Activated CD8-positive, alpha-beta memory T cell treated with anti-CD3 and anti-CD28 coated beads for 36 hours (primary cell): ENCODE data around the gene CCNDBP1. TPM values are rescaled to one million over a fixed set of nuclear protein-coding genes. Genes with fewer than 3 reads are reported as not detected.

ENCODE experiments used
- CTCF ChIA-PET: fragments of 350-600 bp; sonication (Branson Sonifier 250); formaldehyde crosslinking; loops from one replicate; lab custom pipeline; 2021; ENCODE audit warnings: antibody characterized with exemption; lab: Charles Lee
- POLR2A ChIA-PET: fragments of 350-600 bp; sonication (Branson Sonifier 250); formaldehyde crosslinking; loops from one replicate; lab custom pipeline; 2021; ENCODE audit warnings: antibody characterized with exemption; lab: Charles Lee
- total RNA-seq, 2 experiments: library from RNA; stranded (reverse); gene quantifications; one replicate each; pipeline ENCODE4 v1.2.3, GENCODE V29; 2021

CCNDBP1 gene
- total RNA-seq, 2 experiments from 2014 or later = 48.1 to 51.6 TPM

DNA sequence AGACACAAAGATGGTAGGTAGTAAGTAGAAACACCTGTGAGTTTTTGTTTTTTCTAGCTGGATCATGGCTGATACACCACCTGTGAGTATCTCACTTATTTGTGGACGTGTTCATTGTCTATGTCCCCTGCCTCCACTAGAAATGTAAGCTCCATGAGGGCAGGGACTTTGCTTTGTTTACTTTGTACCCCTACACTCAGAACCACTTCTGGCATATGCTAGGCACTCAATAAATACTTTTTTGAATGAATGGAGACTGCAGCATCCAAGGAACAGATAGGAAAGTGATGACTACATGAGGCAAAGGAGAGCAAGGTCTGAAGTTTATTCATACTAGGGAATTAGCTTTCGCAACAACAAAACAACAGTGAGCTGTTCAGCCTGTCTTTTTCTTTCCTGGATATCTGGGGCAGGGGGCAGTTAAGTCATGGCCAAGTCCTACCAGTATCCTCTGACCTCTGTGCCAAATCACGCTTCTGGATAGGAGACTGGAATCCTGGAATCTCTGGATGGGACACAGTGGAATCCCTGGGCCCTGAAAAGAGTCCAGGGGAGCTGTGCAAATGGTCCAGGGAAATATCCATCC is 47.2 kb downstream of the CCNDBP1 start:
- ChIA-PET CTCF (interaction anchor here (2.9 kb wide), 1 partner anchor 53 kb away, joined by 11 read pairs; no protein-coding TSS in a partner anchor), POLR2A (no interaction called here)

DNA sequence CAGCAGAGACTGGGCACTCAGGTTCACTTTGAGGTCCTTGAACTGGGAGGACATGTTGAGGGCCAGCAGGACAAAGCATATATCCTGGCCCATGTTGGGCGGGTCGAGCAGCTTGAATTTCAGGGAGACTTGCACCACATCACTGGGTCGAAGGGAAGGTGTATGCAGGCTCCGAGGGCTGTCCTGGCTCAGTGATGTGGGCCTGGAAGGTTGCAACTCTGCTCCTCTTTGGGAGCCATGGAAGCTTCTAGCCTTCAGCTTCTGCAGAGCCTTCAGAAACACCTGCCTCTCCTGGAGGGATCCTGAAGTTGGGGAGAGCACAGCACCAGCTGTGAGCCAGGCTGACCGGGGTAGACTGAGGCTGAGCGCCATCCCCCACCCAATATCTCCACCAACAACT is 50.3 kb downstream of the CCNDBP1 start:
- ChIA-PET CTCF (no interaction called here), POLR2A (no interaction called here)

GRCh38 chr15:43237842-43238470 is 52.8 kb downstream of the CCNDBP1 start:
- POLR2A ChIA-PET = no interaction called here
- CTCF ChIA-PET = no interaction called here

DNA sequence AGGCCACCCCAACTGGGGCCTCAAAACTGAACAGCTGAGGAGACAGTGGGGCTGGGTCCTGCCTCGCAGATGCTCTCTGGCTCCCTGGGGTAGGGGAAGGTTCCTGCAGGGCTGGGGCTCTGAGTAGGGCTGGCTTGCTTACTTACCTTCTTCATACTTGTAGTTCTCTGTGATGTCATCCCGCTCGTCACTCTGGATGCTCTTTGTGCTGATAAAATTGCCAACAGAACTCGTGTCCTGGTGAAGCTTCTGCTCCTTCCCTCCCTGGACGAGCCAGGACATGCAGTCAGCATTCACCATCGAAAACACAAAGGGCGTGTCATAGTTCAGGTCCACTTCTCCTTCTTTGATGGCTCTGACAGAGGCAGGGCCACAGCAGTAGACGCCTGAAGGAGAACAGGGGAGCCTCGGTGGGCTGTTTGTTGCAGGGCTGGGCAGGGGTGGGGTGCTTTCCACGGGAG is 53.5 kb downstream of the CCNDBP1 start:
- ChIA-PET POLR2A (no interaction called here), CTCF (no interaction called here)

DNA sequence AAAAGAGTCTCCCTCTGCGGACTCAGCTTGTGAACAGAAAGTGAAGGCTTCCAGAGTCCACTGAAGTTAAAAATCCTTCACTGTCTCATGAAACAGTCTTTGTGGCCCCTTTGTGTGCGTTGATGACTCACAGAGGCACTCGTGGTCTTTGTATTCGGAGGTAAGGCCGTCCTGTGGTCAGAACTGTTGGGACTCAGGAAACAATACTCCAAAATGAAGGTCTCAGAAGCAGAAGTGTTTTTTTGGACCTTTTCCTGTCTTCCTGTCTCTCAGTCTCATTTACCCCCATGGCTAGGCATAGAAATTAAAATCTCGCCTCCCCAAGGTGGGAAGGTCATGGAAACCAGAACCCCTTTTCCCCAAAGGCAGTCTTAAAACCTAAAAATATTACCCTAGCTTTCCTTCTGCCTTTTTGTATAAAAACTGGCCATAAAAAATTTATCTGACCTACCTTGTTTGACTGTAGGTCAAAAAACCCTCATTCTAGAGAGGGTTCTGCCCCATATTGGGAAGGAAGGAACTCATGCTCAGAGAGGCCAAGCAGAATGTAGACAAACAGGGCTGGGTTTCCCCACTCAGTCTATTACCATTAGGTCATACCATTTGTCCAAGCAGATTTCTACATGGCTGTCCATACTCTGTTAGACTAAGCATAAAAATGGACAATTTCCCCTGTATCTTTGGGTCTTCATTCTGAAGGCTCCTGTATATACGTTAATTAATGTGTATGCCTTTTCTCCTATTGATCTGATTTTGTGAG is 54.7 kb downstream of the CCNDBP1 start:
- CTCF ChIA-PET = interaction anchor here (0.6 to 1.0 kb wide), 2 partner anchors 9 to 20 kb away, joined by 3 read pairs; no protein-coding TSS in a partner anchor
- POLR2A ChIA-PET = no interaction called here

GRCh38 chr15:43241100-43241499 is 55.9 kb downstream of the CCNDBP1 start:
- CTCF ChIA-PET = interaction anchor here (0.9 kb wide), 1 partner anchor 15 kb away, joined by 4 read pairs; no protein-coding TSS in a partner anchor

GRCh38 chr15:43242616-43243015 is 57.4 kb downstream of the CCNDBP1 start:
- POLR2A ChIA-PET = no interaction called here
- CTCF ChIA-PET = interaction anchor here (1.4 kb wide), 1 partner anchor 17 kb away, joined by 3 read pairs; no protein-coding TSS in a partner anchor

More at GRCh38 chr15:43241100-43241499, 55.9 kb downstream of the CCNDBP1 start:
- POLR2A ChIA-PET = interaction anchor here (0.6 kb wide), 1 partner anchor 360 kb away, joined by 7 read pairs; no protein-coding TSS in a partner anchor

DNA sequence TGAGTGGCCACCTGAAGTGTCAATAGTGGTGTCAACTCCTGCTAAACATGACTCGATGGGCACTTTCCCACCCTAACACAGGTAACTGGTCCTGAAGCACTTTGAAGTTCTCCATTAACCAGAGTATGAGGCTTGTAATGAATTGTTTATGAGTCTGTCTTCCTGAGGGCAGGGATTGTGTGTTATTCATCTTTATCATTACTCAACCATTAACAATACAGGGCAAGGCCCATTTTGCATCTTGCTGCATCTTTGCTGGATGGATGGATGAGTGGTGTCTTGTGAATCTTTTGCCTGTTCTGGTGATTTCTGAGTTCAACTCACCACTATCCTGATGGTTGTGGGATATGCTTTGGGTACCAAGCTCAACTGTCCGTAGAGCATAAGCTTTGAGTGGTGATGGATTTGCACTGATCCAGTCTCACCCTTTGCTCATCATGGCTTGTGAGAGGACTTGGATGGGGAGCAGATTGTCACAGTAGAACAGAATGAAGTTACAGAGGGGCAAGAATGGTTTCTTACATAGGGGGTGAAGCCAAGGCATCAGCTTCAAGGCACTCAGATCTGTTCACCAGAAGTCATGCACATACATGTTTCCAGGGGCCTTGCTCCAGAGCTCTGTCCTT is 57.9 kb downstream of the CCNDBP1 start:
- ChIA-PET CTCF (interaction anchor here (1.4 kb wide), 1 partner anchor 18 kb away, joined by 3 read pairs; no protein-coding TSS in a partner anchor), POLR2A (no interaction called here)

- CTCF ChIA-PET = no interaction called here
- POLR2A ChIA-PET = no interaction called here
Measured at GRCh38 chr15:43244092-43244491, 58.9 kb downstream of the CCNDBP1 start.

DNA sequence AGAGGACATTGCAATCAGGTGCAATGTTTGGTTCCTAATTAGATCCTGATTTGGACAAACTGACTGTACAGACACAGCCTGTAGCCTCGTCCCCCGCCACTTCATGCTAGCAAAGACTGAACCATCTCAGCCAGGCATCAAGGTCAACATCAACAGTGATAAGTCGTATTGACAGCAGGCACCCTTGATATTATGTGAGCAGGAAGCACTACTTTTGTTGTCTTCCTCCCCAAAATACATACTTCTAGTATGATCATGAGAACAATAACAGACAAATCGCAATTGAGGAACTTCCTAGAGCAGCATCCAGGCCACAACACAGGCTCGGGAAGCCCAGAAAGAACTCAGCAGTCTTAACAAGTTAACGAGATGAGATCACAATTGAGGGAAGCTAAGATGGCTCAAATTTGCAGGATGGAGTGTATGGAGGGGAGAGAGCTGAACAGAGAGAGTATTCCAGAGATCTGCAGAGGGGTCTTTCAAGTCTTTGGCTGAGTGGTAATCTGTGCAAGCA is 61.1 kb downstream of the CCNDBP1 start:
- POLR2A ChIA-PET = no interaction called here
- CTCF ChIA-PET = no interaction called here

Other genes starting within 250 kb of the CCNDBP1 start
- gene UBR1, start 79.4 kb upstream of the CCNDBP1 start, total RNA-seq = 10 to 100 TPM; 26.7 to 29.8 TPM
- gene TMEM62, start 51.8 kb upstream of the CCNDBP1 start, total RNA-seq = 10 to 100 TPM; 15.0 to 16.0 TPM
- not detected for gene EPB42, start 35.6 kb downstream of the CCNDBP1 start, total RNA-seq
- not detected for gene TGM5, start 81.5 kb downstream of the CCNDBP1 start, total RNA-seq
- gene TGM7, start 116.9 kb downstream of the CCNDBP1 start, total RNA-seq = not detected
- gene LCMT2, start 145.2 kb downstream of the CCNDBP1 start, total RNA-seq = 10 to 100 TPM; 13.2 to 13.3 TPM
- gene ZSCAN29, start 185.6 kb downstream of the CCNDBP1 start, total RNA-seq = 10 to 100 TPM; 24.7 to 25.6 TPM
- 10 to 100 TPM; 42.8 to 45.3 TPM for gene TUBGCP4, start 185.7 kb downstream of the CCNDBP1 start, total RNA-seq